ENCODE measurements around the gene MMP28.

Gene MMP28

GRCh38 chr17:35734396-35734795, 61.0 kb downstream of the MMP28 start:
- TF ChIP-seq, protein P1, sequence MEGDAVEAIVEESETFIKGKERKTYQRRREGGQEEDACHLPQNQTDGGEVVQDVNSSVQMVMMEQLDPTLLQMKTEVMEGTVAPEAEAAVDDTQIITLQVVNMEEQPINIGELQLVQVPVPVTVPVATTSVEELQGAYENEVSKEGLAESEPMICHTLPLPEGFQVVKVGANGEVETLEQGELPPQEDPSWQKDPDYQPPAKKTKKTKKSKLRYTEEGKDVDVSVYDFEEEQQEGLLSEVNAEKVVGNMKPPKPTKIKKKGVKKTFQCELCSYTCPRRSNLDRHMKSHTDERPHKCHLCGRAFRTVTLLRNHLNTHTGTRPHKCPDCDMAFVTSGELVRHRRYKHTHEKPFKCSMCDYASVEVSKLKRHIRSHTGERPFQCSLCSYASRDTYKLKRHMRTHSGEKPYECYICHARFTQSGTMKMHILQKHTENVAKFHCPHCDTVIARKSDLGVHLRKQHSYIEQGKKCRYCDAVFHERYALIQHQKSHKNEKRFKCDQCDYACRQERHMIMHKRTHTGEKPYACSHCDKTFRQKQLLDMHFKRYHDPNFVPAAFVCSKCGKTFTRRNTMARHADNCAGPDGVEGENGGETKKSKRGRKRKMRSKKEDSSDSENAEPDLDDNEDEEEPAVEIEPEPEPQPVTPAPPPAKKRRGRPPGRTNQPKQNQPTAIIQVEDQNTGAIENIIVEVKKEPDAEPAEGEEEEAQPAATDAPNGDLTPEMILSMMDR (conservative IDR thresholded peaks at IDR 0.05), result no peak
- TF ChIP-seq ZFX (IDR thresholded peaks at IDR 0.05), result no peak
- no peak overlapping the region for H3K27ac ChIP-seq

GRCh38 chr17:35733366-35733765, 62.1 kb downstream of the MMP28 start:
- TF ChIP-seq, protein P1 (conservative IDR thresholded peaks at IDR 0.05), result no peak
- TF ChIP-seq ZFX (IDR thresholded peaks at IDR 0.05), result no peak
- no peak overlapping the region for H3K27ac ChIP-seq

DNA sequence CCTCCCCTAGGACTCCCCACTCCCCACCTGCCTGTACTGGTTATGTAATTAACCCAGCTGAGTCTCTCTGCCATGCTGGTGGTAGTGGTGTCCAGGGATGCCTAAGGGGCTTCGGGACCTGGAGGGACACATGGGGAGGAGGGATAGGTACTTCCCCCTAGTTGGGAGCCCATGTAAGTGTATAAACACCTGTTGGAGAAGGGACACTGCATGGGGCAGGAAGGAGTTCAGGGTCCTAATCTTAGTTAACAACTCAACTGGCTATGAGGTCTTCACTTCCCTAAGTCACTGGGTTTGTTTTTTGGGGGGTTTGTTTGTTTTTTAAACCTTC, 62.7 kb downstream of the MMP28 start:
- H3K27ac ChIP-seq, result no peak overlapping the region
- TF ChIP-seq, protein P1 (conservative IDR thresholded peaks at IDR 0.05), result no peak
- TF ChIP-seq ZFX (IDR thresholded peaks at IDR 0.05), result no peak

DNA sequence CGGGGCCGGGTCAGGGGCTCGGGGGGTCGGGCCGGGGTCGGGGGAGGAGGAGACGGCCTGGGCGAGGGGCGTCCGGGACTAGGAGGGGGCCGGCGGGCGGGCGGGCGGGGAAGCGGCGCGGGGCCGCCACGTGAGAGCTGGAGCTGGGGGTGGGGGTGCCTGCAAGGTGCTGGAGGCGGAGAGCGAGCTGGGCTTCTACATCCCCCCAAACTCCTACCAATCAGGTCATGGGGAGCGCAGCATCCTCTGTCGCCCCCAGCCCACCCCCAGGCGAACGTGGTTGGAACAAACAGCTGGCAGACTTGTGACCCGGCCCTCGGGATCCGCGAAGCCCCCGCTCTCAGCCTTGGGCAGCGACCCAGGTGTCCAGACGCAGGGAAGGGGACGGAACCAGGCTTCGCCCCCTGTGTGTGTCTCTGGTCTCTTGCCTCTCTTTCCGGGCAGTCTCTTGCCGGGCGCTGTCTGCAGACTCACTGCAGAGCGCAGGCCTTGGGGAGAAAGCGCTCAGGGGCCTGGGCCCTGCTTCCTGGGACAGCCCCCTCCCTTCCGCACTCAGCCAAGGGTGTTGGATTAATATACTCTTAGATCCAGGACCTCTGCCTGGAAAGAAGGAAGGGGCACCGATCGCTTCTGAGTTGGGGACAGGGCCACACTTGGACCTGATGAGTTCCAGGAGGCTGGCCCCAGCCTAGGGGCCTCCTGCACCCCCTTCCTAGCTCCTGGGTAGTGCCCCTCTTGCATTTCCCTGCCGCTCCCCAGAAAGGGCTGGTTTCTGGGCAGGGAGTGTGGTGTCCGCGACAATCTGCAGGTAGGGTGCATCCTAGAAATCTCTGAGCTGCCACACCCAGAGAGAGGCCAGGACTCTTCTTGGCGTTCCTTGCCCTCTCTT, 63.3 kb downstream of the MMP28 start:
- H3K27ac ChIP-seq, result no peak overlapping the region
- no peak for TF ChIP-seq ZFX (IDR thresholded peaks at IDR 0.05)
- TF ChIP-seq, protein P1 (conservative IDR thresholded peaks at IDR 0.05), result no peak

DNA sequence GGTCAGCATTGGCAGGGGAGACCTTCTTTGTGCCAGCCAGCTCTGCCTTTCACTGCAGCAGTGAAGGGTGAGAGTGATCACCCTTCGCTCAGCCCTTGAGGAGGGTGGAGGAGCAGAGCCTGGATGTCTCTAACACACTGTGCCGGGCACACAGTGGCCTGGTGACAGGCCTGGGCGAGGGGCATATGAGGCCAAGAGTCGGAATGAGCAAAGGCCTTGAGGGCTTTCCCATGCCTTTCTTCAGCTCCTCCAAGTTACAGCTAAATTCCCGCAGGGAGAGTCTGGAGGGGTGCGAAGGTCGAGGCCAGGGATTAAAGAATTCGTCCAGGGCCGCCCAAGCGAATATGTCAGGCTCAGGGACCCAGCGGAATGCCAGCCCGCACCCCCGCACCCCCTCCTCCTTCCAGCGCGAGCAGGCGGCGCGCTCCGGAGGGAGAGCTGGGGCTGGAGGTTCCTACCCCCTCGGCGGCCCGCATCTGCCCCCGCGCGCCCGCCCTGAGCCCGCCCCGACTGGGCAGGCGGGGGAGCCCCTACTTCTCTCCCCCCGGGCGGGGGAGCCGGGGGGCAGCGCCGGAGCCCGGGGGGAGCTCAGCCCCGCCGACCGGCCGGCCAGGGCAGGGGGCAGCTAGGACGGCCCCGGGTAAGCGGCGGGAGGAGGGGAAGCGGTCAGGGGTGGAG, 64.1 kb downstream of the MMP28 start, which contains the start of gene RASL10B:
RASL10B (plus strand) TSS at position 401 of the 678 bp plus-strand sequence. CDS start 3,546 bp downstream, outside the sequence.
- no peak within 1 kb of the TSS for H3K27ac ChIP-seq
- TF ChIP-seq, protein P1 (conservative IDR thresholded peaks at IDR 0.05), result no peak
- TF ChIP-seq ZFX (IDR thresholded peaks at IDR 0.05), result no peak

GRCh38 chr17:35730400-35731005, 64.9 kb downstream of the MMP28 start:
- H3K27ac ChIP-seq, result no peak overlapping the region
- TF ChIP-seq, protein P1 (conservative IDR thresholded peaks at IDR 0.05), result no peak
- no peak for TF ChIP-seq ZFX (IDR thresholded peaks at IDR 0.05)

- TF ChIP-seq, protein P1 (conservative IDR thresholded peaks at IDR 0.05), result no peak
- TF ChIP-seq ZFX (IDR thresholded peaks at IDR 0.05), result no peak
- no peak overlapping the region for H3K27ac ChIP-seq
These were observed 66.0 kb downstream of the MMP28 start for GRCh38 chr17:35729405-35729833.
